ENCODE results near the gene RASGRF2.

Gene RASGRF2

GRCh38 chr5:81244451-81244850, 284.3 kb downstream of the RASGRF2 start:
- no peak for TF ChIP-seq CTCF (IDR thresholded peaks at IDR 0.05)

DNA sequence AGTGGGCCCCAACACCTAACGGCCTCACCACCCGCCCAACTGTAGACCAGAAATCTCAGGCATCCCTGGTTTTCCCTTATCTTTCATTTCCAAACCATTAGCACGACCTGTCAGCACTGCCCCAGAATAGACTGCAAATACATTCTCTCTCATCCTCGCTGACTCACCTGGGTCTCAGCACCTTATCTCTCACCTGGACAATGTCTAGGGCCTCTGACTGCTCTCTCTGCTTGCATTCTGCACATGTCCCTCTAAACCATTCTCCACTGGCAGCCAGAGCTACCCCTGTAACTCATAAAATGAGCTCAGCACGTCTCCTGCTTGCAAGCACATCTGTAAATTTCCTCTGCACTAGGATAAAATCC, 285.7 kb downstream of the RASGRF2 start:
- TF ChIP-seq CTCF (IDR thresholded peaks at IDR 0.05): no peak
- Histone ChIP-seq H3K27me3 (no peaks in the 10 kb centered on the region), H3K27ac (no peak overlapping the region)

More at GRCh38 chr5:81244451-81244850, 284.3 kb downstream of the RASGRF2 start:
- H3K27me3 ChIP-seq: no peaks in the 10 kb centered on the region
- no peaks in the 10 kb centered on the region for H3K9me3 ChIP-seq
- no peak overlapping the region for H3K27ac ChIP-seq
- no peaks in the 10 kb centered on the region for H3K4me1 ChIP-seq (ENCODE audit: control insufficient read depth in 1 of 2, insufficient read depth in 1 of 2, low read depth in 1 of 2, low read length in 1 of 2)
- no peak overlapping the region for H3K4me3 ChIP-seq (ENCODE audit: low read depth in 1 of 2, low read length in 1 of 2)
- H3K36me3 ChIP-seq: no peaks in the 10 kb centered on the region

GRCh38 chr5:81246697-81247096, 286.5 kb downstream of the RASGRF2 start:
- no peak for TF ChIP-seq CTCF (IDR thresholded peaks at IDR 0.05)
- H3K4me3 ChIP-seq (ENCODE audit: low read depth in 1 of 2, low read length in 1 of 2): no peak overlapping the region

More for the DNA sequence above, 285.7 kb downstream of the RASGRF2 start:
- Histone ChIP-seq H3K36me3 (no peaks in the 10 kb centered on the region), H3K9me3 (no peaks in the 10 kb centered on the region), H3K4me3 (ENCODE audit: low read depth in 1 of 2, low read length in 1 of 2) (no peak overlapping the region), H3K4me1 (ENCODE audit: control insufficient read depth in 1 of 2, insufficient read depth in 1 of 2, low read depth in 1 of 2, low read length in 1 of 2) (no peaks in the 10 kb centered on the region)

GRCh38 chr5:81247441-81247972, 287.3 kb downstream of the RASGRF2 start:
- no peaks in the 10 kb centered on the region for H3K4me1 ChIP-seq (ENCODE audit: control insufficient read depth in 1 of 2, insufficient read depth in 1 of 2, low read depth in 1 of 2, low read length in 1 of 2)
- H3K4me3 ChIP-seq (ENCODE audit: low read depth in 1 of 2, low read length in 1 of 2): no peak overlapping the region
- no peaks in the 10 kb centered on the region for H3K27me3 ChIP-seq
- no peak for TF ChIP-seq CTCF (IDR thresholded peaks at IDR 0.05)
- no peak overlapping the region for H3K27ac ChIP-seq
- no peaks in the 10 kb centered on the region for H3K9me3 ChIP-seq
- no peaks in the 10 kb centered on the region for H3K36me3 ChIP-seq

More at GRCh38 chr5:81246697-81247096, 286.5 kb downstream of the RASGRF2 start:
- no peaks in the 10 kb centered on the region for H3K36me3 ChIP-seq
- H3K27me3 ChIP-seq: no peaks in the 10 kb centered on the region
- H3K9me3 ChIP-seq: no peaks in the 10 kb centered on the region
- no peaks in the 10 kb centered on the region for H3K4me1 ChIP-seq (ENCODE audit: control insufficient read depth in 1 of 2, insufficient read depth in 1 of 2, low read depth in 1 of 2, low read length in 1 of 2)
- H3K27ac ChIP-seq: no peak overlapping the region

GRCh38 chr5:81249240-81249639, 289.1 kb downstream of the RASGRF2 start:
- Histone ChIP-seq H3K27me3 (no peaks in the 10 kb centered on the region), H3K36me3 (no peaks in the 10 kb centered on the region), H3K9me3 (no peaks in the 10 kb centered on the region), H3K27ac (no peak overlapping the region), H3K4me1 (ENCODE audit: control insufficient read depth in 1 of 2, insufficient read depth in 1 of 2, low read depth in 1 of 2, low read length in 1 of 2) (no peaks in the 10 kb centered on the region), H3K4me3 (ENCODE audit: low read depth in 1 of 2, low read length in 1 of 2) (no peak overlapping the region)
- TF ChIP-seq CTCF (IDR thresholded peaks at IDR 0.05): no peak

- no peaks in the 10 kb centered on the region for H3K4me1 ChIP-seq (ENCODE audit: control insufficient read depth in 1 of 2, insufficient read depth in 1 of 2, low read depth in 1 of 2, low read length in 1 of 2)
- H3K4me3 ChIP-seq (ENCODE audit: low read depth in 1 of 2, low read length in 1 of 2): no peak overlapping the region
- no peaks in the 10 kb centered on the region for H3K36me3 ChIP-seq
- no peak for TF ChIP-seq CTCF (IDR thresholded peaks at IDR 0.05)
- no peak overlapping the region for H3K27ac ChIP-seq
- H3K9me3 ChIP-seq: no peaks in the 10 kb centered on the region
- no peaks in the 10 kb centered on the region for H3K27me3 ChIP-seq
These were observed 289.8 kb downstream of the RASGRF2 start for GRCh38 chr5:81250004-81250403.
